Uterus (tissue), 2 donors: ENCODE results near the gene ZNF598.

ENCODE experiments used
- POLR2A ChIP-seq, 2 donors: fragments of 450-650 bp; IDR thresholded peaks; one replicate each; pipeline ENCODE4 v1.6.1; 2016; ENCODE audit warnings: antibody characterized with exemption in 2 of 2, mild to moderate bottlenecking in 1 of 2, moderate library complexity in 1 of 2
- TF ChIP-seq, protein P1 (sequence below), 4 experiments: fragments of 200-600 bp in 2 of 4; fragments of 450-650 bp in 2 of 4; sonication (generic) in 2 of 4; IDR thresholded peaks; one replicate each; pipeline ENCODE4 v1.5.1; 2016 to 2019; ENCODE audit warnings: antibody characterized with exemption in 4 of 4, mild to moderate bottlenecking in 2 of 4, moderate library complexity in 1 of 4

DNA sequence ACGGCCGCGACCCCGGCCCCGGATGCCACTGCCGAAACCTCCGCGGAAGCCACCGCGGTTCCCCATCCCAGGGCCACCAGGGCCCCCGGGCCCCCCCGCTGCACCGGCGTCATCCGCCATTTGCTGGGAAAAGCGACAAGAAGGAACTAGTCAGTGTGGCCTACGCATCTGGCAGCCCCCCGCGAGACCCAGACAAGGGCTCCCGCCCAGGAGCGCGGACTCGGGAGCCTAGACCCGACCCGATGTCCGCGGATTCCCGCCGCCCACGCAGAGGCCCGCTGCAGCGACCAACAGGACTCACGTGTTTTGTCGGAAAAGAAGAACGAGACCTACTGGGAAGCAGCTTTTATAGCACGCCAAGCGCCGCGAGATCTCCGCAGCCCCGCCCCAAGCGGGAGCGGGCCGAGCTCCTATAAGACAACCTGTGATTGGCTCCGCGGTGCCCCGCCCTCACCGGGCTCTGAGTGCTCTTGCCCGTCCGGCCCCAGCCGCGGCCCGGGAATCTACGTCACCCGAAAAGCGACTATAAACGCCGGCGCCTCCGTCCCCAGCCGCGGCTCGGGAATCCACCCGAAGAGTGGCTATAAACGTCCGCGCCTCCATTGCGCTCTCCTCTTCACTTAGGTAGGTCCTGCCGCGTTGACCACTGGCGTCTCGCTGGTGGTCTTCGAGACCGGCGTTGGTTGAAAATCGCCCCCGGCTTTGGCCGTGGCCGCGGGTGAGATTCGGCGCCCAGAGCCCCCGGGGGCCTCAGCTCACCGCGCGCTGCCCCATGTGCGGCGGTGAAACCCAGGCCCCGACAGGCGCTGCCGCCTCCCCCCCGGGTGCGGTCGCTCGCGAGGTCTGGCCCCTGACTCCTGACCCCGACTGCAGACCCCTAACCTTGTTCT is 44.9 kb downstream of the ZNF598 start, which contains the start of gene RPS2:
- TF ChIP-seq, protein P1, sequence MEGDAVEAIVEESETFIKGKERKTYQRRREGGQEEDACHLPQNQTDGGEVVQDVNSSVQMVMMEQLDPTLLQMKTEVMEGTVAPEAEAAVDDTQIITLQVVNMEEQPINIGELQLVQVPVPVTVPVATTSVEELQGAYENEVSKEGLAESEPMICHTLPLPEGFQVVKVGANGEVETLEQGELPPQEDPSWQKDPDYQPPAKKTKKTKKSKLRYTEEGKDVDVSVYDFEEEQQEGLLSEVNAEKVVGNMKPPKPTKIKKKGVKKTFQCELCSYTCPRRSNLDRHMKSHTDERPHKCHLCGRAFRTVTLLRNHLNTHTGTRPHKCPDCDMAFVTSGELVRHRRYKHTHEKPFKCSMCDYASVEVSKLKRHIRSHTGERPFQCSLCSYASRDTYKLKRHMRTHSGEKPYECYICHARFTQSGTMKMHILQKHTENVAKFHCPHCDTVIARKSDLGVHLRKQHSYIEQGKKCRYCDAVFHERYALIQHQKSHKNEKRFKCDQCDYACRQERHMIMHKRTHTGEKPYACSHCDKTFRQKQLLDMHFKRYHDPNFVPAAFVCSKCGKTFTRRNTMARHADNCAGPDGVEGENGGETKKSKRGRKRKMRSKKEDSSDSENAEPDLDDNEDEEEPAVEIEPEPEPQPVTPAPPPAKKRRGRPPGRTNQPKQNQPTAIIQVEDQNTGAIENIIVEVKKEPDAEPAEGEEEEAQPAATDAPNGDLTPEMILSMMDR (IDR thresholded peaks at IDR 0.05) = peak in 1 of 4 experiments; percentile 5
- peak; percentile 72 to 96 for TF ChIP-seq POLR2A (IDR thresholded peaks at IDR 0.05)
